HG03066 (cell line): ENCODE results near the gene KCNK10.

Experiments used
- ATAC-seq: cut with Tn5 transposase; IDR thresholded peaks from one replicate; pipeline ENCODE4 v1.9.1; 2021; ENCODE audit warnings: low read depth; ENCODE audit not compliant: unreplicated experiment

The KCNK10 gene

GRCh38 chr14:88321692-88322503 lies 1.2 kb downstream of the KCNK10 start:
- no peak for ATAC-seq

- ATAC-seq, result no peak
Measured at GRCh38 chr14:88318406-88318805, 4.7 kb downstream of the KCNK10 start.

- ATAC-seq, result no peak
Measured at GRCh38 chr14:88316521-88316920, 6.5 kb downstream of the KCNK10 start.

GRCh38 chr14:88312257-88312656 lies 10.8 kb downstream of the KCNK10 start:
- no peak for ATAC-seq

- no peak for ATAC-seq
Measured at GRCh38 chr14:88311780-88312179, 11.3 kb downstream of the KCNK10 start.

GRCh38 chr14:88310449-88310848 lies 12.6 kb downstream of the KCNK10 start:
- ATAC-seq, result no peak

- no peak for ATAC-seq
Measured at GRCh38 chr14:88310021-88310420, 13.0 kb downstream of the KCNK10 start.

- ATAC-seq, result no peak
Measured at GRCh38 chr14:88305528-88306322, 17.3 kb downstream of the KCNK10 start.

GRCh38 chr14:88303041-88303440 lies 20.0 kb downstream of the KCNK10 start:
- no peak for ATAC-seq

- ATAC-seq, result no peak
Measured at GRCh38 chr14:88301381-88301780, 21.7 kb downstream of the KCNK10 start.

GRCh38 chr14:88300817-88301216 lies 22.3 kb downstream of the KCNK10 start:
- no peak for ATAC-seq

GRCh38 chr14:88299865-88300530 lies 23.1 kb downstream of the KCNK10 start:
- no peak for ATAC-seq

GRCh38 chr14:88297306-88297705 lies 25.8 kb downstream of the KCNK10 start:
- ATAC-seq, result no peak

- ATAC-seq, result no peak
Measured at GRCh38 chr14:88296351-88296750, 26.7 kb downstream of the KCNK10 start.

GRCh38 chr14:88289996-88290395 lies 33.1 kb downstream of the KCNK10 start:
- no peak for ATAC-seq

GRCh38 chr14:88289234-88289633 lies 33.8 kb downstream of the KCNK10 start:
- ATAC-seq, result no peak

GRCh38 chr14:88286309-88286708 lies 36.8 kb downstream of the KCNK10 start:
- no peak for ATAC-seq

- no peak for ATAC-seq
Measured at GRCh38 chr14:88281447-88281846, 41.6 kb downstream of the KCNK10 start.

GRCh38 chr14:88276923-88277596 lies 46.0 kb downstream of the KCNK10 start:
- ATAC-seq, result no peak

GRCh38 chr14:88272390-88273269 lies 50.4 kb downstream of the KCNK10 start:
- no peak for ATAC-seq
